Measurements from ENCODE around the gene NKX1-1.

GRCh38 chr4:1375051-1375721, 31.1 kb downstream of the NKX1-1 start:
- TF ChIP-seq POLR2AphosphoS5 (IDR thresholded peaks at IDR 0.05) (no peak), CTCF (IDR thresholded peaks at IDR 0.05) (no peak), EP300 (IDR thresholded peaks at IDR 0.05) (no peak)
